Activated effector memory CD4-positive, alpha-beta T cell treated with Interleukin-2 at 50 U/mL for 16 hours (primary cell): ENCODE results near the gene CDR2.
A peak's percentile ranks its signal among the peaks of the same experiment; 100 is the strongest.

Source experiments
- DNase-seq: peaks from one replicate; pipeline ENCODE4 v3.0.0-alpha.2; 2020

CDR2 gene

GRCh38 chr16:22299036-22299435 lies 75.4 kb downstream of the CDR2 start:
- DNase-seq, result no peak

- peak; percentile 47 for DNase-seq
Observed at GRCh38 chr16:22297871-22298733, 76.3 kb downstream of the CDR2 start.

GRCh38 chr16:22297114-22297870 lies 77.1 kb downstream of the CDR2 start, which contains the start of gene POLR3E:
TSS of gene POLR3E (plus strand) at chr16:22297409. CDS start at chr16:22302969, 5,560 bp downstream.
- DNase-seq, result peak; percentile 100

GRCh38 chr16:22296225-22297113 lies 78.0 kb downstream of the CDR2 start:
- DNase-seq, result no peak
